Activated effector memory CD4-positive, alpha-beta T cell treated with anti-CD3 and anti-CD28 coated beads, Interleukin-2, amount 50 U/mL, for 16 hours (primary cell): Measurements from ENCODE around the gene OR4M2.
"Not testable (repeated sequence)": the region's sequence is repeated elsewhere in the genome, so short reads cannot be mapped to it uniquely, and the experiment has no call there.

Source experiments
- DNase-seq: peaks from one replicate; pipeline ENCODE4 v3.0.0-alpha.2; 2020

OR4M2 gene

GRCh38 chr15:22080227-22080626 is at the start of gene OR4M2:
Gene OR4M2 (plus strand): TSS chr15:22080527. CDS start chr15:22080625, 98 bp downstream.
- not testable (repeated sequence) for DNase-seq

GRCh38 chr15:22069267-22069666 is 11.1 kb upstream of the OR4M2 start:
- not testable (repeated sequence) for DNase-seq

- not testable (repeated sequence) for DNase-seq
Measured at GRCh38 chr15:22081386-22081785, 1.1 kb downstream of the OR4M2 start.

GRCh38 chr15:22098616-22099253 is 18.4 kb downstream of the OR4M2 start:
- not testable (repeated sequence) for DNase-seq

GRCh38 chr15:22099289-22099891 is 19.1 kb downstream of the OR4M2 start:
- DNase-seq, result not testable (repeated sequence)

- not testable (repeated sequence) for DNase-seq
Measured at GRCh38 chr15:22122033-22122432, 41.7 kb downstream of the OR4M2 start.
